GM23338 (cell line): ENCODE results near the gene FAT3. TPM values are rescaled to one million over a fixed set of nuclear protein-coding genes. Genes with fewer than 3 reads are reported as not detected.

Source experiments
- ATAC-seq: fragments of 200-7000 bp; cut with Tn5 transposase; 3 replicates; pipeline ENCODE4 v1.9.1; 2020
- DNase-seq: peaks from one replicate; pipeline ENCODE4 v3.0.0-alpha.2; 2015; ENCODE audit warnings: low spot score
- H2AFZ ChIP-seq: fragments of 200-600 bp; sonication (generic); 2 replicates; pipeline ENCODE4 v1.8.0; 2016; ENCODE audit warnings: antibody characterized with exemption, mild to moderate bottlenecking, moderate library complexity
- H3F3A ChIP-seq: fragments of 200-600 bp; sonication (generic); replicated peaks from 2 replicates; pipeline ENCODE4 v1.8.0; 2017; ENCODE audit warnings: antibody characterized with exemption, mixed run types, low read depth
- H3K27ac ChIP-seq: fragments of 200-600 bp; sonication (generic); 2 replicates; pipeline ENCODE4 v1.6.1; 2016; ENCODE audit warnings: low read depth
- H3K27me3 ChIP-seq: fragments of 200-600 bp; sonication (generic); 2 replicates; pipeline ENCODE4 v1.8.0; 2016; ENCODE audit warnings: mild to moderate bottlenecking, mixed run types, moderate library complexity; ENCODE audit not compliant: insufficient read depth
- H3K36me3 ChIP-seq: fragments of 200-600 bp; sonication (generic); 2 replicates; pipeline ENCODE4 v1.8.0; 2016; ENCODE audit warnings: mild to moderate bottlenecking; ENCODE audit not compliant: insufficient read depth
- H3K4me1 ChIP-seq: fragments of 200-600 bp; sonication (generic); 2 replicates; pipeline ENCODE4 v1.8.0; 2016; ENCODE audit warnings: mild to moderate bottlenecking, moderate library complexity; ENCODE audit not compliant: insufficient read depth
- H3K4me2 ChIP-seq: fragments of 200-600 bp; sonication (generic); 2 replicates; pipeline ENCODE4 v1.7.1; 2017; ENCODE audit warnings: mixed run types
- H3K4me3 ChIP-seq: fragments of 200-600 bp; sonication (generic); 2 replicates; pipeline ENCODE4 v1.6.1; 2016; ENCODE audit warnings: mixed run types
- H3K79me2 ChIP-seq: fragments of 200-600 bp; sonication (generic); replicated peaks from 2 replicates; pipeline ENCODE4 v1.8.0; 2017; ENCODE audit warnings: mild to moderate bottlenecking; ENCODE audit not compliant: insufficient read depth
- H3K9me2 ChIP-seq: fragments of 200-600 bp; sonication (generic); 2 replicates; pipeline ENCODE4 v1.8.0; 2017; ENCODE audit not compliant: insufficient read depth
- H4K20me1 ChIP-seq: fragments of 200-600 bp; sonication (generic); replicated peaks from 2 replicates; pipeline ENCODE4 v1.8.0; 2017; ENCODE audit warnings: mild to moderate bottlenecking; ENCODE audit not compliant: insufficient read depth
- H3K27ac Mint-ChIP-seq: 2 replicates; pipeline ENCODE4 v1.8.0; 2020; ENCODE audit warnings: inconsistent platforms, mild to moderate bottlenecking, moderate library complexity, mixed read lengths
- H3K27me3 Mint-ChIP-seq: 3 replicates; pipeline ENCODE4 v1.8.0; 2022; ENCODE audit warnings: low read depth, mild to moderate bottlenecking, moderate library complexity, mixed read lengths, inconsistent platforms; ENCODE audit not compliant: insufficient read depth, poor library complexity
- H3K36me3 Mint-ChIP-seq: 3 replicates; pipeline ENCODE4 v1.8.0; 2021; ENCODE audit warnings: low read depth, mild to moderate bottlenecking, inconsistent platforms, moderate library complexity, mixed read lengths
- H3K4me1 Mint-ChIP-seq: 3 replicates; pipeline ENCODE4 v1.8.0; 2020; ENCODE audit warnings: mild to moderate bottlenecking, inconsistent platforms, mixed read lengths
- H3K4me3 Mint-ChIP-seq: 3 replicates; pipeline ENCODE4 v1.8.0; 2021; ENCODE audit warnings: moderate library complexity, mild to moderate bottlenecking, inconsistent platforms, mixed read lengths
- H3K9me3 Mint-ChIP-seq: 3 replicates; pipeline ENCODE4 v1.8.0; 2020; ENCODE audit warnings: moderate library complexity, mild to moderate bottlenecking, inconsistent platforms, mixed read lengths
- ETS1 ChIP-seq: IDR thresholded peaks from 2 replicates; pipeline ENCODE4 v1.6.1; 2016; ENCODE audit warnings: antibody characterized with exemption
- EZH2phosphoT487 ChIP-seq: fragments of 200-600 bp; sonication (generic); IDR thresholded peaks from one replicate; pipeline ENCODE4 v1.8.1; 2018; ENCODE audit warnings: antibody characterized with exemption; ENCODE audit not compliant: unreplicated experiment
- NANOG ChIP-seq: IDR thresholded peaks from 2 replicates; pipeline ENCODE4 v1.6.1; 2016; ENCODE audit warnings: antibody characterized with exemption, borderline replicate concordance
- POLR2AphosphoS5 ChIP-seq: IDR thresholded peaks from 2 replicates; pipeline ENCODE4 v1.6.1; 2016; ENCODE audit warnings: antibody characterized with exemption, low read depth
- ZNF331 ChIP-seq: fragments of 250-450 bp; sonication (Bioruptor Pico); IDR thresholded peaks from 2 replicates; pipeline ENCODE4 v1.5.0; 2020; ENCODE audit warnings: low read depth, mild to moderate bottlenecking, moderate library complexity
- ZNF462 ChIP-seq: fragments of 250-450 bp; sonication (Bioruptor Pico); IDR thresholded peaks from 2 replicates; pipeline ENCODE4 v1.5.0; 2020; ENCODE audit warnings: mild to moderate bottlenecking, moderate library complexity
- polyA plus RNA-seq: library from polyadenylated mRNA; unstranded; fragments of >200 nt; fragmentation: Nextera tagmentation; extraction: Ambion mirVana; gene quantifications from 2 replicates; pipeline ENCODE4 v1.2.1, GENCODE V29; 2016
- total RNA-seq: library from RNA; depleted of rRNA; stranded (reverse); fragments of >200 nt; shearing (Covaris generic); gene quantifications from 2 replicates; pipeline ENCODE4 v1.2.3, GENCODE V29; 2014

Gene FAT3
- total and polyA plus RNA-seq, 2 experiments from 2014 or later: 9.0 to 78.0 TPM

- ATAC-seq (peak; percentile 77), DNase-seq (peak; percentile 70)
- Histone ChIP-seq H3K27ac (peak overlapping the region; percentile 96), H3F3A (peaks cover 15% of the 10 kb centered on the region), H2AFZ (no peak overlapping the region), H3K27me3 (peaks cover 2% of the 10 kb centered on the region), H3K4me1 (peaks cover 90% of the 10 kb centered on the region), H3K4me2 (peak overlapping the region; percentile 78), H3K36me3 (peaks cover 7% of the 10 kb centered on the region; the same call in 1 of the 2 replicates), H3K4me3 (peak overlapping the region; percentile 46), H3K79me2 (peaks cover 6% of the 10 kb centered on the region; the same call in 1 of the 2 replicates), H4K20me1 (no peaks in the 10 kb centered on the region), H3K9me2 (0 out of 2 replicates have a peak, but pooled peaks cover 3% of the 10 kb centered on the region)
- H3K27ac Mint-ChIP-seq: peak overlapping the region; percentile 54
- TF ChIP-seq POLR2AphosphoS5 (no peak), ETS1 (peak; percentile 83), ZNF462 (CRISPR knock-in tag) (peak; percentile 57), NANOG (peak; percentile 94)
- peak overlapping the region; percentile 58 for H3K4me3 Mint-ChIP-seq
- H3K27me3 Mint-ChIP-seq: peaks cover 2% of the 10 kb centered on the region
- H3K4me1 Mint-ChIP-seq: peaks cover 77% of the 10 kb centered on the region
- peaks cover 20% of the 10 kb centered on the region for H3K36me3 Mint-ChIP-seq
- H3K9me3 Mint-ChIP-seq: peaks cover 18% of the 10 kb centered on the region
These were observed 7.8 kb upstream of the FAT3 start for GRCh38 chr11:92216789-92217188.

- Histone ChIP-seq H3K9me2 (0 out of 2 replicates have a peak, but pooled peaks cover 3% of the 10 kb centered on the region), H3K4me2 (peak overlapping the region; percentile 61), H3K4me3 (peak overlapping the region; percentile 22; the same call in 1 of the 2 replicates), H2AFZ (no peak overlapping the region), H3K4me1 (peaks cover 96% of the 10 kb centered on the region), H3K79me2 (peaks cover 14% of the 10 kb centered on the region), H3K27me3 (peaks cover 27% of the 10 kb centered on the region), H3K36me3 (peaks cover 7% of the 10 kb centered on the region; the same call in 1 of the 2 replicates), H4K20me1 (no peaks in the 10 kb centered on the region), H3F3A (peaks cover 26% of the 10 kb centered on the region), H3K27ac (peak overlapping the region; percentile 75; the same call in 1 of the 2 replicates)
- Mint-ChIP-seq H3K27ac (peak overlapping the region; percentile 70), H3K27me3 (peaks cover 14% of the 10 kb centered on the region), H3K4me1 (peaks cover 84% of the 10 kb centered on the region), H3K36me3 (peaks cover 28% of the 10 kb centered on the region), H3K4me3 (peak overlapping the region; percentile 51; the same call in 2 of the 3 replicates), H3K9me3 (peaks cover 22% of the 10 kb centered on the region)
- DNase-seq: peak; percentile 51
- TF ChIP-seq ZNF331 (CRISPR knock-in tag) (no peak), EZH2phosphoT487 (no peak), POLR2AphosphoS5 (no peak)
- ATAC-seq: no peak
These were observed 5.1 kb upstream of the FAT3 start for GRCh38 chr11:92219476-92219875.
